ENCODE results near the gene NAA38.

Gene NAA38

GRCh38 chr17:7843536-7844291, 13.6 kb downstream of the NAA38 start:
- peak overlapping the region; percentile 76 for H3K4me3 ChIP-seq
- H3K27me3 ChIP-seq (ENCODE audit: low read depth): no peaks in the 10 kb centered on the region
- peaks cover 11% of the 10 kb centered on the region for H3K36me3 ChIP-seq (replicated peaks)
- peaks cover 22% of the 10 kb centered on the region for H3K4me1 ChIP-seq
- in situ Hi-C loops (cut with MboI; ENCODE audit: low sequenced_read_pairs): no loop called here
- no peaks in the 10 kb centered on the region for H3K9me3 ChIP-seq
- peak; percentile 91 to 94 for DNase-seq (ENCODE audit: low spot score in 2 of 2)

GRCh38 chr17:7843257-7843535, 14.2 kb downstream of the NAA38 start:
- DNase-seq (ENCODE audit: low spot score in 2 of 2): no peak
- H3K27me3 ChIP-seq (ENCODE audit: low read depth): no peaks in the 10 kb centered on the region
- in situ Hi-C loops (cut with MboI; ENCODE audit: low sequenced_read_pairs): no loop called here

DNA sequence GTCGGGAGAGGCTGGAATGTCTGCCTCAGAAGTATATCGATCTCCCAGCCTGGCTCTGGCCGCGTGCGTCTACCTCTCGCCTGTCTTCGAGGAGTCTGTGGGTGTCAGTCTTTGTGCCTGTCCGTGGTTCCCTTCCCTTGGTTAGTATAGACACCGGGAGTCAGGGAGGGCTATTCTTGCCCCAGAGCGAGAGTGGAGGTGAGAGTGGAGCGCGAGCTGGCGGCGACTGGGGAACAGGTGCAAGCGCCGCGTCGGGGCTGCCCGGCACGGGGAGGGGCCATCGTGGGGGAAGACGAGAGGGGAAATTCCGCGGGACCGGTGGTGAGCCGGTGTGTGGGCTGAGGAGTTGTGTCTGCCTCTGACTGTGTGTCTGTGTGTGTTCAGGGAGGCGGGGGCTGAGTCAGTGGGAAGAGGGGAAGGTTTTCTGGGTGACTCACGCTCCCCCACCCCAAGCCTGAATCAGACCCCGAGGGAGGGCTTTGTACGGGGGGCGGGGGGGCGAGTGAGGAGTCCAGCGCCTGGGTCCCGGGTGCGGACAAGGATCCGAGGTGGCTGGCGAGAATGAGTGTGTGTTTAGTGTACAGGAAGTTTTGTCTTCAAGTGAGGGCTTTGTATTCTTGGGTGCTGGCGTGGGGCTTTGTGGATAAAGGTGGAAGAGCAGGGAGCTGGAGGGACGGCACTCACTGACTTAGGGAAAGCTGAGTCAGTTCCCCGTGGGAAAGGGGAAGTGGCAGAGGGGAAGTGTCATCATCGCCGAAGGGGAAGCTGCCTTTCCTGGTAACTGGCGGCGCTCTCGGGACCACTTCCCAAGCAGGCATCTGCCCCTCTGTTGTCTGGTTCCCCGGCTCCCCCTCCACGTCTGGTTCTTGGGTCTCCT, 14.7 kb downstream of the NAA38 start:
- H3K9me3 ChIP-seq: no peaks in the 10 kb centered on the region
- peaks cover 29% of the 10 kb centered on the region for H3K4me1 ChIP-seq
- peak overlapping the region; percentile 76 for H3K4me3 ChIP-seq
- peaks cover 7% of the 10 kb centered on the region; the same call in 1 of the 2 replicates for H3K36me3 ChIP-seq (replicated peaks)
- in situ Hi-C loops (cut with MboI; ENCODE audit: low sequenced_read_pairs): no loop called here
- peak; percentile 14 to 61 for DNase-seq (ENCODE audit: low spot score in 2 of 2)
- no peaks in the 10 kb centered on the region for H3K27me3 ChIP-seq (ENCODE audit: low read depth)

More at GRCh38 chr17:7843257-7843535, 14.2 kb downstream of the NAA38 start:
- H3K36me3 ChIP-seq (replicated peaks): peaks cover 10% of the 10 kb centered on the region
- peak overlapping the region; percentile 76 for H3K4me3 ChIP-seq
- H3K4me1 ChIP-seq: peaks cover 26% of the 10 kb centered on the region
- H3K9me3 ChIP-seq: no peaks in the 10 kb centered on the region

GRCh38 chr17:7841915-7842379, 15.4 kb downstream of the NAA38 start:
- H3K36me3 ChIP-seq (replicated peaks): peaks cover 7% of the 10 kb centered on the region; the same call in 1 of the 2 replicates
- peak overlapping the region; percentile 76 for H3K4me3 ChIP-seq
- DNase-seq (ENCODE audit: low spot score in 2 of 2): peak; percentile 82 to 95
- H3K9me3 ChIP-seq: no peaks in the 10 kb centered on the region
- peaks cover 34% of the 10 kb centered on the region for H3K4me1 ChIP-seq
- H3K27me3 ChIP-seq (ENCODE audit: low read depth): no peaks in the 10 kb centered on the region
- in situ Hi-C loops (cut with MboI; ENCODE audit: low sequenced_read_pairs): no loop called here

DNA sequence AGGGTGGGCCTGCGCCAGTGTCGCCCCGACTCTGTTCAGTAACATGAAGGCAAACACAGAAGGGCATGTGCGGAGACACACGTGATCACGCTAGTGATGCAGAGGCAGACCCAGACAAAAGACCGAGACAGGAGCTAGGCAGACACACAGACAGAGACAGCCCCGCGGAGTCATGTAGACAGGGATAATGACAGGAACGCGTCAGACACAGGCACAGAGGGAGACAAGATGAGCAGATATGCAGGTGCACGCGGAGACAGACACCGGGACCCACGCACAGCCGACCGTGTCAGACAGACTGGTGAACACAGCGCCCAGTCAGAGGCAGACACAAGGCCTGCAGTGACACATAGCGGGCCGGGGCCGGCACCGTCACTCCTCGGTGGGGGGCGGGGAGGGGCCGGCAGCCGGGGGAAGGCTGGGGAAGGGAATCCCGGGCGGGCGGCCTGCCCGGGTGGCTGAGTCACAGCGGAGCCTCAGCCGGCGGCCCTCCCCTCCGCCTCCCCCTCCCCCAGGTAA, 15.9 kb downstream of the NAA38 start:
- Histone ChIP-seq H3K9me3 (no peaks in the 10 kb centered on the region), H3K4me1 (peaks cover 36% of the 10 kb centered on the region), H3K27me3 (ENCODE audit: low read depth) (no peaks in the 10 kb centered on the region), H3K36me3 (replicated peaks) (0 out of 2 replicates have a peak, but pooled peaks cover 7% of the 10 kb centered on the region), H3K4me3 (peak overlapping the region; percentile 76)
- in situ Hi-C loops (cut with MboI; ENCODE audit: low sequenced_read_pairs): no loop called here
- DNase-seq (ENCODE audit: low spot score in 2 of 2): peak; percentile 27 to 73

DNA sequence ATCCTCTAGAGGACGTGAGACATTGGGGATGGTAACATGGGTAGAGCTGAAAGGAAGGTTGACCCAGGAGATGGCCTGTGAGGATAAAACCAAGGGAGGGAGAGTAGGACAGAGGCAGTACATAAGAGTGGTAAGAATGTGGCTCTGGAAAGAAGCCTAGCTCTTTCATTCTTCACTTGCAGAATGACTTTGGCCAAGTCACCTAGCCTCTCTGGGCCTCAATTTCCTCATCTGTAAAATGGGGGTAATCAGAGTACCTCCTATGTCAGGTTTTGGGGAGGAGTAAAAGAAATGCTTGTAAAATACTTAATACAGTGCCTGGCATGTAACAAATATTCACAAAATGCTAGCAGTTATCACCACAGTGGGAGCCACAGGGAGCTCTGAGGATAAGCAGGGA, 16.5 kb downstream of the NAA38 start:
- Histone ChIP-seq H3K27me3 (ENCODE audit: low read depth) (no peaks in the 10 kb centered on the region), H3K9me3 (no peaks in the 10 kb centered on the region), H3K4me3 (peak overlapping the region; percentile 76), H3K36me3 (replicated peaks) (0 out of 2 replicates have a peak, but pooled peaks cover 7% of the 10 kb centered on the region), H3K4me1 (peaks cover 36% of the 10 kb centered on the region)
- in situ Hi-C loops (cut with MboI; ENCODE audit: low sequenced_read_pairs): no loop called here
- DNase-seq (ENCODE audit: low spot score in 2 of 2): no peak

- Histone ChIP-seq H3K4me3 (no peak overlapping the region), H3K9me3 (no peaks in the 10 kb centered on the region), H3K4me1 (peaks cover 36% of the 10 kb centered on the region), H3K27me3 (ENCODE audit: low read depth) (no peaks in the 10 kb centered on the region), H3K36me3 (replicated peaks) (0 out of 2 replicates have a peak, but pooled peaks cover 5% of the 10 kb centered on the region)
- DNase-seq (ENCODE audit: low spot score in 2 of 2): peak in 1 of 2 experiments; percentile 54
- in situ Hi-C loops (cut with MboI; ENCODE audit: low sequenced_read_pairs): no loop called here
Observed at GRCh38 chr17:7840441-7840840, 16.9 kb downstream of the NAA38 start.

GRCh38 chr17:7839876-7840261, 17.5 kb downstream of the NAA38 start:
- Histone ChIP-seq H3K27me3 (ENCODE audit: low read depth) (no peaks in the 10 kb centered on the region), H3K4me3 (no peak overlapping the region), H3K36me3 (replicated peaks) (0 out of 2 replicates have a peak, but pooled peaks cover 5% of the 10 kb centered on the region), H3K4me1 (peaks cover 36% of the 10 kb centered on the region), H3K9me3 (no peaks in the 10 kb centered on the region)
- peak in 1 of 2 experiments; percentile 28 for DNase-seq (ENCODE audit: low spot score in 2 of 2)
- in situ Hi-C loops (cut with MboI; ENCODE audit: low sequenced_read_pairs): no loop called here

DNA sequence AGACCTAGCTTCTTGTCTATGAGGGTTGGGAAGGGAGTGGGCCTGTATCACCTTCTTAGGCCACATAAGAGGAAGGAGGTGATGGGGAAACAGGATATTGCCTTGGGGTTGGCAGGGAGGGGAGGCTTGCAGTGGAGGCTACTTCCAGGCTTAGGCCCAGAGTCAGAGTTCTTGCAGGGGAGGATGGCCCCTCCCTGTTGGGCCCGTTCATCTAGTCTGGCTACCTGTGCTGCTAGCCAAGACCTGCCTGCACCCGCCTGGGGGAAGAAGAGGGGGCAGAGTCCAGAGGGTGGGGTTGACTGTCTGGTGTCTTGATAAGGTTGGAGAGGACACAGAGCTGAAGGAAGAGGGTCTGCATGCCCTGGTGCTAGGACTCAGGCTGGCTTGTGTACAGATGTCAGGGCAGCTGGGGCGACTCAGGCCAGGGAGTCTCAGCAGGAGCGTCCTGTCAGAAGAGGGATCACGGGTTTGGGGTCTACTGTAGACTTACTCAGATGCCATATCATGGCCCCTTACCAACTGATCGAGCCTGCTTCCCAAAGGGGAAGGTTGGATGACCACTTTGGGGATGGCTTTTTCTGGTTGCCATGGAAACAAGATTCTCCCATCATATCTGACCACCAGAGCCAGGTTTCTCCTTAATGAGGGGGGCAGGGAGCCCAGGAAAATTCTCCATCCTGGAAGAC, 18.0 kb downstream of the NAA38 start:
- peaks cover 36% of the 10 kb centered on the region for H3K4me1 ChIP-seq
- DNase-seq (ENCODE audit: low spot score in 2 of 2): no peak
- in situ Hi-C loops (cut with MboI; ENCODE audit: low sequenced_read_pairs): no loop called here
- no peaks in the 10 kb centered on the region for H3K27me3 ChIP-seq (ENCODE audit: low read depth)
- H3K36me3 ChIP-seq (replicated peaks): 0 out of 2 replicates have a peak, but pooled peaks cover 5% of the 10 kb centered on the region
- no peaks in the 10 kb centered on the region for H3K9me3 ChIP-seq
- H3K4me3 ChIP-seq: no peak overlapping the region

GRCh38 chr17:7838090-7839075, 19.0 kb downstream of the NAA38 start:
- peaks cover 39% of the 10 kb centered on the region for H3K4me1 ChIP-seq
- H3K9me3 ChIP-seq: no peaks in the 10 kb centered on the region
- peak; percentile 75 to 82 for DNase-seq (ENCODE audit: low spot score in 2 of 2)
- H3K4me3 ChIP-seq: peak overlapping the region; percentile 55
- H3K36me3 ChIP-seq (replicated peaks): 0 out of 2 replicates have a peak, but pooled peaks cover 5% of the 10 kb centered on the region
- H3K27me3 ChIP-seq (ENCODE audit: low read depth): no peaks in the 10 kb centered on the region
- in situ Hi-C loops (cut with MboI; ENCODE audit: low sequenced_read_pairs): no loop called here

DNA sequence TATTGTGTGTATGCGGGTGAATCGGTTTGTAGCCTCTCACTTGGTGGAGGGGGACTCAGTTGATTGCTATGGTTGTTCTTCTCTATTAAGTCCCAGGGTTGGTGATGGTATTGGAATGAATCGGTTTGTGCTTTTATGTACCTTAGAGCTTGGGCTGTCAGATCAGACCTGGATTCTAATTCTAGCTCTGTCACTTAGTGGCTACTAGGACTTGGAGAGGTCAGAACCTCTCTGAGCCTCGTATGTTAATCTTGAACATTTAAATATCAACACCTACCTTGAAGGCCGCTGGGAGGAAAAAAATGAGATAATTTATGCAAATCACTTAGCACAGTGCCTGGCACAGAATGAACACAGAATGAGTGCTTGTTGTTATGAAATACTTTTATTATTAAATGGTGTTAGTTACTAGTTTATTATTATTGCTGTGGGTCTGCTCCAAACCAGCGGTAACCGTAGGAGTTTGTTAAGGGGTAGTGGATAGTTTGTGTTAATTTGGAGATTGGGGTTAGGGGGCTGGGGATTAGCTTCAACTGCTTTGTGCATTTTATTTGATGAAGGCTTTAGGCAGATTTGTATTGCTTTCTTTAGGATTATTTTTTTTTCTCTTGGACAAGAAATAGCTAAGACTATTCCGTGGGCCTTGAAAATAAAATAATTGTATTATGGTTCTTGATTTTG, 19.8 kb downstream of the NAA38 start:
- in situ Hi-C loops (cut with MboI; ENCODE audit: low sequenced_read_pairs): no loop called here
- DNase-seq (ENCODE audit: low spot score in 2 of 2): peak in 1 of 2 experiments; percentile 30
- peaks cover 40% of the 10 kb centered on the region for H3K4me1 ChIP-seq
- H3K36me3 ChIP-seq (replicated peaks): 0 out of 2 replicates have a peak, but pooled peaks cover 5% of the 10 kb centered on the region
- H3K27me3 ChIP-seq (ENCODE audit: low read depth): no peaks in the 10 kb centered on the region
- H3K9me3 ChIP-seq: no peaks in the 10 kb centered on the region
- peak overlapping the region; percentile 55 for H3K4me3 ChIP-seq
